AG04450 (cell line): ENCODE results near the gene MTMR3. TPM values are rescaled to one million over a fixed set of nuclear protein-coding genes. Genes with fewer than 3 reads are reported as not detected.

ENCODE experiments used
- CTCF ChIA-PET: fragments of 300-600, 350-600 bp; formaldehyde crosslinking; extraction: SDS; loops from one replicate; lab custom pipeline; 2022; ENCODE audit warnings: antibody characterized with exemption, inconsistent platforms; lab: Charles Lee
- POLR2A ChIA-PET: fragments of 350-600 bp; formaldehyde crosslinking; extraction: SDS; loops from one replicate; lab custom pipeline; 2021; ENCODE audit warnings: antibody characterized with exemption, inconsistent platforms; lab: Yijun Ruan, JAX
- DNase-seq: peaks from one replicate; pipeline ENCODE4 v3.0.0-alpha.2; 2011; ENCODE audit warnings: low read depth, low spot score
- H3K27ac ChIP-seq: one replicate; pipeline ENCODE4 v1.5.1; 2012; ENCODE audit warnings: low read depth, low read length, control low read depth
- H3K27me3 ChIP-seq: one replicate; pipeline ENCODE4 v1.6.0; 2012; ENCODE audit warnings: low read length; ENCODE audit not compliant: control insufficient read depth, insufficient read depth
- H3K4me3 ChIP-seq: 2 replicates; pipeline ENCODE4 v1.5.1; 2011; ENCODE audit warnings: mild to moderate bottlenecking, low read depth, low read length, control low read depth
- H3K9me3 ChIP-seq: 2 replicates; pipeline ENCODE4 v1.5.1; 2012; ENCODE audit warnings: low read length; ENCODE audit not compliant: control insufficient read depth, insufficient read depth
- polyA plus RNA-seq: library from polyadenylated mRNA; depleted of rRNA; stranded (reverse); fragments of >200 nt; gene quantifications from 2 replicates; pipeline ENCODE4 v1.2.3, GENCODE V29; 2011
- TF ChIP-seq, protein P1 (sequence below): IDR thresholded peaks from 2 replicates; pipeline ENCODE4 v1.5.1; 2011; ENCODE audit warnings: low read depth, low read length, control low read depth, inconsistent platforms

The MTMR3 gene
- polyA plus RNA-seq, 1 experiment, result 27.8 TPM

- Histone ChIP-seq H3K27ac (no peak overlapping the region), H3K27me3 (no peaks in the 10 kb centered on the region), H3K9me3 (no peaks in the 10 kb centered on the region), H3K4me3 (no peak overlapping the region)
- ChIA-PET CTCF (interaction anchor here (1.5 kb wide), 1 partner anchor 15 kb away, joined by 3 read pairs; no protein-coding TSS in a partner anchor), POLR2A (no interaction called here)
- TF ChIP-seq, protein P1, sequence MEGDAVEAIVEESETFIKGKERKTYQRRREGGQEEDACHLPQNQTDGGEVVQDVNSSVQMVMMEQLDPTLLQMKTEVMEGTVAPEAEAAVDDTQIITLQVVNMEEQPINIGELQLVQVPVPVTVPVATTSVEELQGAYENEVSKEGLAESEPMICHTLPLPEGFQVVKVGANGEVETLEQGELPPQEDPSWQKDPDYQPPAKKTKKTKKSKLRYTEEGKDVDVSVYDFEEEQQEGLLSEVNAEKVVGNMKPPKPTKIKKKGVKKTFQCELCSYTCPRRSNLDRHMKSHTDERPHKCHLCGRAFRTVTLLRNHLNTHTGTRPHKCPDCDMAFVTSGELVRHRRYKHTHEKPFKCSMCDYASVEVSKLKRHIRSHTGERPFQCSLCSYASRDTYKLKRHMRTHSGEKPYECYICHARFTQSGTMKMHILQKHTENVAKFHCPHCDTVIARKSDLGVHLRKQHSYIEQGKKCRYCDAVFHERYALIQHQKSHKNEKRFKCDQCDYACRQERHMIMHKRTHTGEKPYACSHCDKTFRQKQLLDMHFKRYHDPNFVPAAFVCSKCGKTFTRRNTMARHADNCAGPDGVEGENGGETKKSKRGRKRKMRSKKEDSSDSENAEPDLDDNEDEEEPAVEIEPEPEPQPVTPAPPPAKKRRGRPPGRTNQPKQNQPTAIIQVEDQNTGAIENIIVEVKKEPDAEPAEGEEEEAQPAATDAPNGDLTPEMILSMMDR, result no peak
- no peak for DNase-seq
These were observed 137.5 kb downstream of the MTMR3 start for GRCh38 chr22:30020511-30020910.

DNA sequence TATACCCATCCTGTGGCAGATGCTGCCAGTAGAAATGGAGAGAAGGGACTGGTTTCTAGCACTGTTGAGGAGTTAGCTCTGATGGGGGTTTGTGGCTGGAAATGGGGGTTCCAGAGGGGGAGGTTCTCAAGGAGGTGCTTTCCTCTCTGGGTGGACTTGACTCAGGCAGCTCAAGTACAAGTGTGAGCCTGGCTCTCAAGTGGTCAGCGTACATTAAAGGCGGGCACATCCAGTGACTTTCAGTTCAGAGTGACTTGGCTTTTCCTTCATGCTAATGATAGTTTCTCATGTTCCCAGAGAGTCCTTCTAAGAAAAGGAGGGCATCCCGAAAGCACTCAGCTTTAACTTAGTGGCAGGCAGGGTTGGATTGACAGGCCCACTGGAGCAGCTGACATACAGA is 138.4 kb downstream of the MTMR3 start:
- H3K27ac ChIP-seq, result no peak overlapping the region
- DNase-seq, result no peak
- TF ChIP-seq, protein P1, result no peak
- H3K4me3 ChIP-seq, result no peak overlapping the region
- ChIA-PET CTCF (interaction anchor here (1.2 kb wide), 1 partner anchor 242 kb away, joined by 3 read pairs; no protein-coding TSS in a partner anchor), POLR2A (no interaction called here)
- H3K9me3 ChIP-seq, result no peaks in the 10 kb centered on the region
- no peaks in the 10 kb centered on the region for H3K27me3 ChIP-seq

- Histone ChIP-seq H3K4me3 (no peak overlapping the region), H3K27ac (no peak overlapping the region), H3K9me3 (no peaks in the 10 kb centered on the region), H3K27me3 (no peaks in the 10 kb centered on the region)
- ChIA-PET POLR2A (no interaction called here), CTCF (interaction anchor here (0.9 to 1.2 kb wide), 2 partner anchors 10 to 241 kb away, joined by 3 read pairs; no protein-coding TSS in a partner anchor)
- DNase-seq, result no peak
- TF ChIP-seq, protein P1, result no peak
These were observed 139.1 kb downstream of the MTMR3 start for GRCh38 chr22:30021881-30022619.

GRCh38 chr22:30023099-30023660 is 140.2 kb downstream of the MTMR3 start:
- ChIA-PET CTCF (no interaction called here), POLR2A (no interaction called here)
- H3K27me3 ChIP-seq, result no peaks in the 10 kb centered on the region
- H3K9me3 ChIP-seq, result no peaks in the 10 kb centered on the region
- TF ChIP-seq, protein P1, result no peak
- H3K27ac ChIP-seq, result no peak overlapping the region
- H3K4me3 ChIP-seq, result no peak overlapping the region
- no peak for DNase-seq

- ChIA-PET POLR2A (no interaction called here), CTCF (no interaction called here)
- Histone ChIP-seq H3K9me3 (no peaks in the 10 kb centered on the region), H3K4me3 (no peak overlapping the region), H3K27me3 (no peaks in the 10 kb centered on the region), H3K27ac (no peak overlapping the region)
- no peak for DNase-seq
- TF ChIP-seq, protein P1, result no peak
These were observed 141.3 kb downstream of the MTMR3 start for GRCh38 chr22:30024231-30024630.
